T-helper 2 cell treated with Interferon-gamma antibody and Interleukin-4, amounts not matched to agents 100 ng/mL and 5 ng/mL, for 36 hours (primary cell): ENCODE results near the gene AR. TPM values are rescaled to one million over a fixed set of nuclear protein-coding genes. Genes with fewer than 3 reads are reported as not detected.

ENCODE experiments used
- intact Hi-C: fragments of 100-400 bp; cut with micrococcal nuclease; formaldehyde crosslinking; loops from one replicate; pipeline ENCODE4 v1.15.1; 2023
- total RNA-seq: library from RNA; stranded (reverse); gene quantifications from 2 replicates; pipeline ENCODE4 v1.2.3, GENCODE V29; 2022

Gene AR
- total RNA-seq, 1 donor from 2014 or later = 0.48 TPM

GRCh38 chrX:67564475-67564874 lies 20.7 kb downstream of the AR start:
- intact Hi-C loops = no loop called here

- intact Hi-C loops = no loop called here
These were observed 24.9 kb downstream of the AR start for GRCh38 chrX:67568769-67569168.

GRCh38 chrX:67570839-67571238 lies 27.0 kb downstream of the AR start:
- intact Hi-C loops = no loop called here

- intact Hi-C loops = no loop called here
These were observed 30.9 kb downstream of the AR start for GRCh38 chrX:67574696-67575095.

GRCh38 chrX:67582436-67582835 lies 38.6 kb downstream of the AR start:
- intact Hi-C loops = no loop called here

- intact Hi-C loops = no loop called here
These were observed 39.4 kb downstream of the AR start for GRCh38 chrX:67583171-67583570.

- intact Hi-C loops = no loop called here
These were observed 41.6 kb downstream of the AR start for GRCh38 chrX:67585401-67585800.

GRCh38 chrX:67587946-67588624 lies 44.3 kb downstream of the AR start:
- intact Hi-C loops = no loop called here

GRCh38 chrX:67596839-67597790 lies 53.3 kb downstream of the AR start:
- intact Hi-C loops = no loop called here

GRCh38 chrX:67599532-67599931 lies 55.7 kb downstream of the AR start:
- intact Hi-C loops = no loop called here

- intact Hi-C loops = no loop called here
These were observed 58.0 kb downstream of the AR start for GRCh38 chrX:67601771-67602170.

- intact Hi-C loops = no loop called here
These were observed 61.3 kb downstream of the AR start for GRCh38 chrX:67604979-67605703.

- intact Hi-C loops = no loop called here
These were observed 63.6 kb downstream of the AR start for GRCh38 chrX:67607466-67607865.

- intact Hi-C loops = no loop called here
These were observed 66.5 kb downstream of the AR start for GRCh38 chrX:67610282-67610681.

GRCh38 chrX:67612231-67612630 lies 68.4 kb downstream of the AR start:
- intact Hi-C loops = no loop called here

- intact Hi-C loops = no loop called here
These were observed 69.5 kb downstream of the AR start for GRCh38 chrX:67613366-67613765.

GRCh38 chrX:67613996-67614395 lies 70.2 kb downstream of the AR start:
- intact Hi-C loops = no loop called here

- intact Hi-C loops = no loop called here
These were observed 70.6 kb downstream of the AR start for GRCh38 chrX:67614423-67614822.

GRCh38 chrX:67619253-67619652 lies 75.4 kb downstream of the AR start:
- intact Hi-C loops = no loop called here

- intact Hi-C loops = no loop called here
These were observed 78.3 kb downstream of the AR start for GRCh38 chrX:67622053-67622585.

- intact Hi-C loops = no loop called here
These were observed 80.5 kb downstream of the AR start for GRCh38 chrX:67624325-67624724.

GRCh38 chrX:67635424-67635823 lies 91.6 kb downstream of the AR start:
- intact Hi-C loops = no loop called here
